NCI-H226 (cell line): ENCODE results near the gene THSD4.
"Not testable (repeated sequence)": the region's sequence is repeated elsewhere in the genome, so short reads cannot be mapped to it uniquely, and the experiment has no call there.

Experiments
- DNase-seq: peaks from one replicate; pipeline ENCODE4 v3.0.0-alpha.2; 2015

THSD4 gene

DNA sequence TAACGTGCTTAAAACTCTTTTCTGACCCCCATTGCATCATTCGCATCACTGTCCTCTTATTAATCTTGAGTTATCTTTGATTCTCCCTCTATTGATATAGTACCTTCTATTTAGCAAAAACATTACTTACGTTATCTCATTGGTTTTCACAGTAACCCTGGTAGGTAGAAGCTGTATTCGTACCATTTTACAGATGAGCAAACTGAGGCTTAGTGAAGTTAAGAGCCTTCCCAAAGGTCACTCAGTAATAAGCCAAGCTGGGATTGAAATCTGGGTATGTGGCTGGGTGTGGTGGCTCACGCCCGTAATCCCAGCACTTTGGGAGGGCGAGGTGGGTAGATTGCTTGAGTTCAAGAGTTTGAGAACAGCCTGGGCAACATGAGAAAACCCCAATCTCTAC lies 244.0 kb downstream of the THSD4 start:
- no peak for DNase-seq

DNA sequence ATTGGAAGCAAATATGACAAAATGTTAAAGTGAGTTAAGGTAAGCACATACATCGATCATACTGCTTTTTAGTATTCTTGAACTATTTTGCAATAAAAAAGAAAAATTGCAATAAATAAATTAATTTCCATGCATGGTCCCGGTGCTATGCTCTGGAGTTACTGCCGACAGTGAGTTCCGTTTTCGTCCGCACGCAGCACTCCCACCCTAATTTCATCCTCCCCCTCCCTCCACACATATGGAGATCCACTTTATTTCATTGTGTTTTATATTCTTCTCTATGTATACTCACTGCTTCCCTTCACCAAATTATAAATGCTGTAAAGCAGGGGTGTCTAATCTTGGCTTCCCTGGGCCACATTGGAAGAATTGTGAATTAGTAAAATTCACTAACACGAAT lies 247.3 kb downstream of the THSD4 start:
- DNase-seq, result no peak

DNA sequence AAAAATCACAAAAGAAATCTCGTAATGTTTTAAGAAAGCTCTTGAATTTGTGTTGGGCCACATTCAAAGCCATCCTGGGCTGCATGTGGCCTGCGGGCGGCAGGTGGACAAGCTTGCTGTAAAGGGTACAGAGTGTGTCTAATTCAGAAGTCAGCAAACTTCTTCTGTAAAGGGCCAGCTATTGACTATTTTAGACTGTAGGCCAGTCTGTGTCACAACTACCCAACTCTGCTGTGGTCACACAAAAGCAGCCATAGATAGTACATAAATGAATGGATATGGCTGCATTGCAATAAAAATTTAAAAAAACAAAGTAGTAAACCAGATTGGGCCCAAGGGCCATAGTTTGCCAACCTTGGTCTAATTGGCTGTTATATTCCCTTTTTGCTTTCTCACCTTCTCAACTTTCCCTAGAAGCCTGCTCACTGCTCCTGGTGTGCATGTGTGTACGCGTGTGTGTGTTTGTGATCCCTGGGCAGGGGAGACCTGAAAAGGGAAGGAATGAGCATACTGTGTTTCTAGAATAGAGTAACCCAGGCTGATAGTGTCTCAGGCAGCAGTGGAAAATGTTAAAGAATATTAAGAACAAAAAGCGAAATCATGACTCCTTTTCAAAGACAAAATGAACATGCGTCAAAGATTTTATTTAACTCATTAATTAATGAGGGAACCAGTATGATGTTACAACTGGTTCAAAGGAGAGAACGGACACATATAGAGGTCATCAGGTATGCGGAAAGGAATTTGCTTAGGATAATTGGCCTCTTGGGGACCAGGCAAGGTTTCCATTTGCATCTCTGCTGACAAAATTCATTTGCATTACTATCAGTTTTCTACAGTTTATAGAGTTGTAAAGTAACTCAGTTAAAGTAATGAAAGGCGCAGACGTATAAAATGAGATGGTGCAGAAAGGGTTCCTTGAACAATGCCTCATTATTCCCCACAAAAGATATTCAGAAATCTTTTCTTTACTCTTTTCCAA lies 248.0 kb downstream of the THSD4 start:
- no peak for DNase-seq

DNA sequence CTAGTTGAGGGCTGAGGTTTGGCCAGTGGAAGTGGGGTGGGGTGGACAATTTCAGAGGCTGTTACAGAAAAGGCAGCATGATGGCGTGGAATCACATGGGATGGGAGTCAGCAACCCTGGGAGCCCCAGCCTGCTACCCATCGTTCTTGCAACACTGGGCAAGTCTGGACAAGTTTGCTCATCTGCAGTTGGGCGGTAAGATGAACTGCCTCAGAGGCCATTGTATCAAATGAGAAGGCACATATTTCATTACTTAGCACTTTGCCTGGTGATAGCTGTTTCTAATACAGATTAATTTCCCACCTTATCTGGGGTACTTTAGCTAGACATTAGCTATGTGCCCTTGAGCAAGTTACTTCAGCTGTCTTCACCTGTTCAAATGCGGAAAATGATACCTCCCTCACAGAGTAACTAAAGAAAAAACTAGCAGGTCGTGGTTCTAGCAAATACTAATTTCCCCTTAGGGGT lies 248.9 kb downstream of the THSD4 start:
- DNase-seq, result no peak

DNA sequence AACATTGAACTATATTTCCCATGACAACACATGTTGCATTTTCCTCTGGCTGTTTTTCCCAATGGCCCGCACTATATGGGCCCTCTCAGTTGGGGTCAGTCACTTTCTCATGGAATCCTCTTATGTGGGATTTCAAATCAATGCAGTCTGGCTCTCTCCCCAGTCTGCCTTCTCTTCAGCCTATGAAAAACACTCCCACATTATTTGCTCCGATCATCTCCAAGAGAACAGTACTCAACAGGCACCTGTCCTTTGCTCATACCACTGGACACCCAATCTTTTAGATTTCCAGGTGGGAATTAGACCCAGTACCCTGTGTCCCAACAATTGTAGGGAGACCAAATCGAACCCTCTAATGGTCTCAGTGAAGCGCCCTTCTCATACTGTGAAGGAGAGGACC lies 251.3 kb downstream of the THSD4 start:
- DNase-seq, result no peak

DNA sequence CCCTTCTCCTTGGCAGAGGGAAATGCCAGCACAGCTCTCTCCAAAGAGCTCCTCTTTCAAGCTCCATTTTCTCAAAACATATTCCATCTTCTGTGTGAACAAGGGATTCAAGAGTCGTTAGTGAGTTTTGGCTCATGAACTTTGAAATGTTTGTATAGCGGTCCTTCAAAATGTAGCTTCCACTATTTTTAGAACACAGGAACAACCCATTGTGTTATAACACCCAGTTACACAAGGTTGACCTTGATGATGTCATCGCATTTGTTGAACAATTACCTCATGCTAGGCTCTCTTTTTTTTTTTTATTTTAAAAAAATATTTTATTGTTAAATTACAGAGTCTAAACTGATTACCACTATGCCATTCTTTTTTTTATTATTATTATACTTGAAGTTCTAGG lies 251.7 kb downstream of the THSD4 start:
- DNase-seq, result no peak

DNA sequence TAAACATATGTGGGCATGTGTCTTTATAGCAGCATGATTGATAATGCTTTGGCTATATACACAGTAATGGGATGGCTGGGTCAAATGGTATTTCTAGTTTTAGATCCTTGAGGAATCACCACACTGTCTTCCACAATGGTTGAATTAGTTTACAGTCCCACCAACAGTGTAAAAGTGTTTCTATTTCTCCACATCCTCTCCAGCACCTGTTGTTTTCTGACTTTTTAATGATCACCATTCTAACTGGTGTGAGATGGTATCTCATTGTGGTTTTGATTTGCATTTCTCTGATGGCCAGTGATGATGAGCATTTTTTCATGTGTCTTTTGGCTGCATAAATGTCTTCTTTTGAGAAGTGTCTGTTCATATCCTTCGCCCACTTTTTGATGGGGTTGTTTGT lies 252.5 kb downstream of the THSD4 start:
- DNase-seq, result not testable (repeated sequence)

DNA sequence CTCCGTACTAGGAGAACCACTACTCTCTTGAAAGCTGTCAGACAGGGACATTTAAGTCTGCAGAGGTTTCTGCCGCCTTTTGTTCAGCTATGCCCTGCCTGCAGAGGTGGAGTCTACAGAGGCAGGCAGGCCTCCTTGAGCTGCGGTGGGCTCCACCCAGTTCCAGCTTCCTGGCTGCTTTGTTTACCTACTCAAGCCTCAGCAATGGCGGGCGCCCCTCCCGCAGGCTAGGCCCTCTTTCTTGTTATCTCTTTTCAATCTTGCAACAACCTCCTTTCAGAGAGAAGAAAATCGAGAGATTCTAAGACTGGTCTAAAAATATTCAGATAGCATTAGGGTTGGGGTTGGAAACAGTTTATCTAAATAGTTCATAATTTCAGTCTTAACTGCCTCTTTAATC lies 257.5 kb downstream of the THSD4 start:
- not testable (repeated sequence) for DNase-seq

DNA sequence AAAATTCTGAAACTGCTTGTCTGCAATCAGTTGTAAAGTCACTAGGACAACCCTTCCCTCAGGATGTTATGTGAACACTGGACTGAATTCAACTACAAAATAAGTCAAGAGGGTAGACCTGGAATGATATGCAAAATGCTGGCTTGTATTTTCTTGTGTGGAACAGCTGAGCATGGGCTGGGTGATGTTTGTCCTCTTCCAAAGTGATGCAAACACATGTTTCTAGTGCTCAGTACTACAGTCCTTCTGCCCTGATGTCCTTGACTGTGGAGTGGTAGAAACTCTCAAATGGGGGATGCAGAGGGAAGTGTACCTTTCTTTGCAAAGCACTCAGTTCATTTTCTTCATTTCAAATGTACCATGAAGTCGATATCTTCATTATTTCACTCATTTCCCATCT lies 258.6 kb downstream of the THSD4 start:
- no peak for DNase-seq

DNA sequence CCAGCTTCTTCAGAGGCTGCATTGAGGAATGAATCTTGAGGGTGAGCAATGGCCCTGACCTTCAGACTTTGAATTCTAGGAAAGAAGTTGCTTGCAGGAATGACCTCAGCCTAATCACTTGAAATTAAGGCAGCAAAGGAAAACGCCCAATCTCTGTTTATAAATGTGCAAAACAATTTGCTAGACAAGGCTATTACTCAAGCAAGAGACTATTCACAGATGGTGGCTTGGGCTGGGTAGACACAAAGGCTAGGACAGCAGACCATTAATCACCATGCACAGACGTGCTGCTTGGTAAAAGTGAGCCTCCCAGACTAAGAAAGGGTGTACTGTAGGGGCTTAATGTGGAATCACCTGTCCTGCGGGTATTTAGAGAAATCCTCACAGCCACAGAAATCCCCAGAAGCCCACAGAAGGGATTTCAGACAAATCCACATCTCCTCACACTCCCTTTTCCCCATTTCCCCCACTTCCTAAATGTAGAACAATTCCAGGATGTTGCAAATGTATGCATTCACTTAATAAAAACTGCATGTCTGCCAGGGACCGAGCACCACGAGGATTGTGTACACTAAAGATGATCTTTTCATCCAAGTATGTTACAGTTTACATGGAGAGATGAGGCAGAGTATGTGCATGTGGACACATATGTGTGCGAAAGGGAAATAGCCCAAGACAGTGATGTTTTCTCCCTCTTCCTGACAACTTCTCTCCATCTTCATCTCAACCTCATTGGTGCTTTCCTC lies 259.5 kb downstream of the THSD4 start:
- no peak for DNase-seq

DNA sequence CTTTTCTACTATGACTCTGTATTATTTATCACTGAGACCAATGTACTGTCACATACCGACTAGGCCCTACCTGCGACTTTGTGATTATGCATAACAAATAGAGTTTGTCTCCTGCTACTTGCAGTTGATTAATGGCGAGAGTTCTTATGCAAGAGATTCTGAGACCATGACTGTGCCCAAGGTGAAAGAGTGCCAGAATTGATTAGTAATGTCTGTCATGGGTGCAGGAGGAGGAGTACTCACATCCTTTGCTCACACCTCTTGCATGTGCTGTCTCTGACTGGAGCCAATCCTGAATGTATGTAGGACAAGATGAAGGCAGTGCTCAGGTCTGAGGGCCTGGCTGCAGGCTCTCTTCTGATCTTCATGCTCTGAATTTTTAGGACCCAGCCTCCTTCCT lies 260.7 kb downstream of the THSD4 start:
- no peak for DNase-seq

DNA sequence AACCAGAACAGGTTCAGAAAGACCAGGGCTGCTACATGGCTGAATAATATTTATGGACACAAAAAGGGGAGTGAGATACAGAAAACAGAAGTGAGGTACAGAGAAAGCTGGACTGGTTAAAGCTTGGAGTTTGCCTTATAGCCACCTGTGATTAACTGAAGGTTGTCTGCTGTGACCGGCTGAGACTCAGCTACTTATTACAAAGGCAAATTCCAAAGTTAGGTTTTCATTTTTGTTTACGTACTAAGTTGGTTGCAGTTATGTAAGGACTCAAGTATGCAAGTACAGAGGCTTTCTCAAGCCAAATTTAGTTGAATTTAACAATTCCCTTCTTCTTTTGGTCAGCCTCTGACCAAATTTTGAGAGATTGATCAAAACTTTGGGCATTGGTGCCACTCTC lies 264.6 kb downstream of the THSD4 start:
- no peak for DNase-seq

DNA sequence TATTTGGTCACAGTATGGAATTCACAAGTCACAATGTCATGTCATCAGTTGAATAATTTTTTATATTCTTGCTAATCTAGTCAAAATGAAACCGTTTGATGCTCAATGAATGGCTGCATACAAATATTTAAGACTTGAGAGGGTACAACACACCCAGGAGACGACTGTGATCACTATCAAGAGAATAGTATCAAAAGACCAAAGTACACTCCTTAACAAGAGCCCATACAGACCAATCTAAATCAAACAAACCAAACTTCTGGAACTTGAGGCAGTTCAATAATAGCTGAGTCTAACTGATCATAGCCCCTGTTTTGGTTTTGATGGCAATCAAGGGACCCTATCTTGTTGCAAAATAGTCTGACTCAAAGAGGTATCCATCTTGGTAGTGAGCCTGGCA lies 265.1 kb downstream of the THSD4 start:
- DNase-seq, result no peak

DNA sequence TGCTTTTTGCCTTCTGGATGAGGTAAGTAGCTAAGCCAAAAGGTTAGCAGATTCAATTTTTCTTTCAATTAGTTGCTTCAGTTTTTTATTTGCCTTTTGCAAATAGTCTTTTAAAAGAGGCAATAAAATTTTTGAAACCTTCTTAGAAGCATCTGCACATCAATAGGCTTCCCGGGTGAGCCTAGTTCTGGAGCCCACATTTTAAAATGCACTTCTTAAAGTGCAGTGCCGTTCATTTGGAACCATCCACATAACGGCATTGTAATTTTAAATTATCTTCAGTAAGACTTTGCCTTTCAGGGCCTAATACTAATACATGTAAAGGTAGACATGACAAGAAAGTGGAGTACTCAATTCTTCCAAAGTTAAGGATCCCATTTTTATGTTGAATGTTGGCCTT lies 269.2 kb downstream of the THSD4 start:
- no peak for DNase-seq

DNA sequence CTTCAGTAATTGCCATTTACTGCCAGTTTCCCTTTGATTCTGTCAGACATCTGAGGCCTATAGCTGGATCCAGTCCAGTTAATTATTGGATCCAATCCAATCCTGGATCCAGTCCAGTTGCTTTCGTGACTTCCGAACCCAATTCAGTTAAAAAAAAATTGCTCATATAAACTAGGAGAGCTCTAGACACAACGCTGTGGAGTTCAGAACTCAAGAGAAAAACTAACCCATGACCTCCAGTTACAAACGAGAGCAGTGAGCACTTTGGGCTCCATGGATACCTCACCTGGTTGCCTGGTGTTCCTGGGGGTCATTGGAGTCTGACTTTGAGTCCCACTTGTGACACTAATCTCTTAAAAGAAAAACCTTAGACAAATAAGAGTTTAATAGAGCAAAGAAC lies 269.8 kb downstream of the THSD4 start:
- no peak for DNase-seq

DNA sequence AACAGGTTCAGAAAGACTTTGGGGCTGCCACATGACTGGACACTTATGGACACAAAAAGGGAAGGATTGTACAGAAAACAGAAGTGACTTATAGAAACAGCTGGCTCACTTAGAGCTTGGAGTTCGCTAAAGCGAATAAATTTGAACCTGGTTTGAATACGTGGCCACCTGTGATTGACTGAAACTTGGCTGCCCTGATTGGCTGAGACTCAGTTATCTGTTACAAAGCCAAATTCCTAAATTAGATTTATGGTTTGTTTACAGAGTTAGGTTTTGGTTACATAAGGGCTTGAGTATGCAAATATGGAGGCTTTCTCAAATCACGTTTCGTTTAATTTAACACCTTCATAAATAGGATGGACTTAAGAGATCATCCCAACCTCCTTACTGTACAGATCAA lies 270.2 kb downstream of the THSD4 start:
- DNase-seq, result no peak

DNA sequence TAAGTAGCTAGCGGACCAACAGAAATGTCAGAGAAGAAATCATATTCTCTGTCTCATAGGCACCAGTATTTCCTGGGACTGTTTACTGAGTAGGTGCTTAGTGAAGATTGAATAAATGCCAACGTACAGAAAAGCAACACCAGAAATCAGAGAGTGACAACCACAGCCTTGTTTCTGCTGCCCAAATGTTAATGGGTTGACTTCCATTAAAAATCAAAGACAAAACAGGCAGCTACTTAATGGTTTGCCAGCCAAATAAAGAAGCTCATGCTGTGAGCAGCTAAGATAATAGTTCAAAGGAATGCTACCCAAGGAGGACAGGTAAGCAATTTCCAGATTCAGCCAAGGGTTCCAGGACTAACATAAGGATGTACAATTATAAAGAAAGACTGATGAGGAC lies 270.7 kb downstream of the THSD4 start:
- no peak for DNase-seq

DNA sequence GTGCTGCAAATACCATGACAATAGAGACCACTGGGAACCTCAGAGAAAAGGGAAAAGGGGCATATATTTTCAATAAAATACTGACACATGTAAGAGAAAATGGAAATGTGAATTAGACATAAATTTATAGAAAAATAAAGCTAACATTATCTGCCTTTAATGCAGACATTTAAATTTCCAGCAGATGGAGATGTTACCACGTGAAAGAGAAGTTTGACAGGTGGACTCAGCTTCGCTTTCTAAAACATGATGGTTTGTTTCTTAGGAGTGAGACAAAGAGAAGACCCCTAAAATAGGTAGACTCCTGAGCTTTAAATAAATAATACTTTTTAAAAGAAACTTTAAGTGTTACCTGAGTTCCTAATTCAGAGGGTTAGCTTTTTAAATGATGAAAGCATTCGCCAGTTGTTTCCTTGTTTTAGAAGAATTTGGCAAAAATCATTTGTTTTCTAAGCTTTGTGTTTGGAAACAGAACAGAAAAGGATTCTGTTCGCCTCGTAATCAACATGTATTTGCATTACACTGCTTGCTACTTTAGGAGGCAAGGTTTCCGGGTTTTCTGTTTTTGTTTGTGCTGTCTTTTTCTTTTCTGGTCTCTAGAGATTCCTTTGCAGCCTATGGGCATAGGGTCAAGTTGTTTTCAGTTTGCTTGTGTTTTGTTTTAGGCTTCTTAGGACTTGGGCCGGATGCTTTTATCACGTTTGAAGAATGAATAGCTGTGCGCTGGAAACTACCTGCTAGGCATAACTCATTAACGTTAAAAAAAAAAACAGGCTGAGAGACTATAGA lies 271.4 kb downstream of the THSD4 start:
- no peak for DNase-seq

DNA sequence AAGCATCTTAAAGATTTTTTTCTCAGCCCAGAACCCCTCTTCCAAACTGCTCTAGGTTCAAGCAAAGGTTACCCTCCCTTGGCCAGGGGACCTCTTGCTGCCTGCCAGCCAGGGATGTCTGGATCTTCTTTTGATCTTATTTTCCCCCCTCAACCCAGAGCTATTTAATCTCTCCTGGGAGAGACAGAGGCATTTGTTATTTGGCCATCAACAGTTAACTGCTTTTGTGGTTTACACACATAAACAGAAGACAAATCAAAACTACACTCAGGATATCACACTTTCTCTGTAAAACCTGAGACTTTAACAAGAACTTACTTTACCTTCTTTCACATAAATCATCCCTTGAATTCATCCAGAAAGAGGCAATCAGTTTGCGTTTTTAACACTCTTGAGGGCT lies 272.5 kb downstream of the THSD4 start:
- no peak for DNase-seq

DNA sequence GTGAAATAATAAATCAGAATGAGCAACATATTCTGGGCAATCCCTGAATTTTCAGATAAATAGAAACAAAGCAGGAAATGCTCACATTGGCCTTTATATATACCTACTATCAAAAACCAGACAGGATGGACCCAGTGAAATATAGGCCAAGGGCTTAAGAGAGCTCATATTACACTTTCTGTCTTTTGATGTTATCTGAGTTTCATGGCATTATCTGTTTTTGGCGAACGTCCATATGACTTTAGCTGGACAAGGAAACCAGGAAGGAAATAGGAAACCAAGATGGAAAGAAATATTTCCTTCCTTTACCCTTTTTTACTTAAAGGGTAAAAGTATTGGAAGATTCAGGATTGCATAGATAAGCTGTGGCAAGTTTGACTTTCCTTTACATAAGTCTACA lies 274.8 kb downstream of the THSD4 start:
- DNase-seq, result no peak

DNA sequence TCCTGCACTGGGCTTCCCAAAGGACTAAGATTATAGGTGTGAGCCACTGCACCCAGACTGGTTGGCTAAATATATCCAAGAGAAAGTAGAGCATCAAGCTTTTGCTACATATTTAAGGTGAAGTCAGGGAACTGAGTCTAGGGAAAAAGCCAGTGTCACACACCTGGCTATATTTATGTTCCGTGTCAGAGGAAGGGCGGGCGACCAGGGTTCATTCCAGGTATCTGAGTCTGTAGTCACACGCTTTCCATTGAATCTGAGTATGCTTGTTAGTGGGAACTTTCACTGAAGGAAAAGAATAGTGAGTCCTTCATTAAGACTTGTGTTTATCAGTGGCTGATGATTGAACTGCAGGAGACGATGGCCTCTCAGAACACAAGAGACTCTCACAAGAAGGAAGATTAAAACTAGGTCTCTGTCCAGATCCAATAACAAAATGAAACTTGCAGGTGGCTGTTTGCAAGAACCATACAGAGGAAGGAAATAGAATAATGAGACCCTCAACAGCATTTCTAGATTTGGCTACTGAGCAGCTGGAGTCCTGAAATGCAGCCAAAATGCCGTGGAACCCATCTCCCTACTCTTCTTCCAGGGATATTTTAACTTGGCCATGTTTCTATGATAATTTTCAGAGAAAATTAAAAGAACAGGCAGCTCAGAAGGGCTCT lies 276.3 kb downstream of the THSD4 start:
- DNase-seq, result no peak

DNA sequence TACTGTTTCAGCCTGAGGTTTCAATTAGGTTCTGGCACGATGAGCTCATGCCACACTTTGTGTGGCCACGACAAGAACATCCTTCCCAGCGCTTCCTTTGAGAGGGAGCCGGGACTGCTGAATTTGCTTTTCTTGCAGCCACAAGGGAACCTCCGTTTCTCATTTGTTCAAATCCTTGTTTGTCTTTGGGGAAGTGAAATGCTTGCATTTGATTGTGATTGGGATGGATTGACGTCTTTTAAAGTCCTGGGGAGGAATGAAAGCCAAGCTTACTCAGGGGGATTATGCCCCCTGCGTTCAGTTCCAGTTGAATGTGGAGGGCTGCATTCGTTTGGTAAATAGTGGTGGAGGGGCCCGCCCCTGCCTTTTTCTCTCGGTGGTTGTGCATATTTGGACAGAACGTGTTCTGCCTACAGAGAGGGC lies 277.6 kb downstream of the THSD4 start:
- no peak for DNase-seq

DNA sequence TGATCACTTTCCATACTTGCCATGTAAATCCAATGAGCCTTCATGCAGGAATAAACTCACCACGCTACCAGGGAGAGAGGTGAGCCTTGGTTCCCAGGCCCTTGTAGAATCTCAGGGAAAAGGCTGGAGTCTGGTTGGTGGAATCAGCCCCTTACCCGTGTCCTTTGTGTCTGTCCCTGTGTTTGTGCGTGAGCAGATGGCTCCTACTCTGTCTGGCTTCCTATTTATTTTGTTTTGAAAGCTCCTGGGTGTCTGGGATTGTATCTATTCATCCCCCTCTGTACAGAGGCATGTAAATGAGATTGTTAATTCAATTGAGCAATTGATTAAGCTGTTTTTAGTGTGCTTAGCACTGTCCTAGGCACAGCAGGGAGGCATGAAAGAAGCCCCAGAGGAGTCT lies 278.1 kb downstream of the THSD4 start:
- no peak for DNase-seq
